HepG2 (cell line): ENCODE measurements around the gene AFF2. TPM values are rescaled to one million over a fixed set of nuclear protein-coding genes. Genes with fewer than 3 reads are reported as not detected.

ENCODE experiments used
- ATAC-seq: fragments of 200-7000 bp; cut with Tn5 transposase; 3 replicates; pipeline ENCODE4 v1.9.1; 2020; ENCODE audit warnings: mild to moderate bottlenecking, moderate library complexity
- BruUV-seq: library from RNA; stranded (reverse); fragments of 400-500 nt; replicated peaks from 2 replicates; lab custom pipeline; 2021; lab: Mats Ljungman, UMichigan
- CTCF ChIA-PET: fragments of 300-600 bp; formaldehyde crosslinking; extraction: SDS; loops from one replicate; lab custom pipeline; 2021; ENCODE audit warnings: low total read pairs, inconsistent platforms, low intra/inter-chr PET ratio; lab: Yijun Ruan, JAX
- POLR2A ChIA-PET: fragments of 350-600 bp; sonication (Branson Sonifier 250); formaldehyde crosslinking; loops from one replicate; lab custom pipeline; 2020; ENCODE audit warnings: antibody characterized with exemption, inconsistent platforms; lab: Yijun Ruan, JAX
- DNase-seq: peaks from one replicate; pipeline ENCODE4 v3.0.0-alpha.2; 2015; ENCODE audit warnings: low spot score
- FAIRE-seq: peaks from 3 replicates; lab custom pipeline; 2011; peaks lifted over from hg19 to GRCh38; lab: Jason Lieb, UNC
- H2AFZ ChIP-seq: one replicate; pipeline ENCODE4 v1.6.1; 2011; ENCODE audit warnings: low read length, inconsistent platforms
- H3K27ac ChIP-seq: fragments of 300-600 bp; 3 replicates; pipeline ENCODE4 v1.8.0; 2011; ENCODE audit warnings: mixed run types, mild to moderate bottlenecking, mixed read lengths, low read length, inconsistent platforms; ENCODE audit not compliant: insufficient read depth; ENCODE audit errors: extremely low read length
- H3K27me3 ChIP-seq, 2 experiments: fragments of 200-600 bp in 1 of 2; 2 replicates in 1 of 2; 3 replicates in 1 of 2; pipeline versions ENCODE4 v1.6.0 to v1.8.0; 2011; ENCODE audit warnings: low read length in 2 of 2, mild to moderate bottlenecking in 2 of 2, moderate library complexity in 2 of 2, inconsistent platforms in 1 of 2; ENCODE audit not compliant: insufficient read depth in 2 of 2, control insufficient read depth in 1 of 2
- H3K36me3 ChIP-seq, 2 experiments: fragments of 200-600 bp in 1 of 2; replicated peaks in 1 of 2; 2 replicates in 1 of 2; 3 replicates in 1 of 2; pipeline versions ENCODE4 v1.5.1 to v1.8.0; 2011; ENCODE audit warnings: low read length in 2 of 2, inconsistent platforms in 1 of 2; ENCODE audit not compliant: insufficient read depth in 2 of 2, control insufficient read depth in 1 of 2
- H3K4me1 ChIP-seq: 2 replicates; pipeline ENCODE4 v1.5.1; 2012; ENCODE audit warnings: low read length, inconsistent platforms; ENCODE audit not compliant: insufficient read depth
- H3K4me2 ChIP-seq: 2 replicates; pipeline ENCODE4 v1.6.0; 2011; ENCODE audit warnings: low read depth, low read length, inconsistent platforms
- H3K4me3 ChIP-seq, 3 experiments: fragments of 200-600 bp in 1 of 3; sonication (generic), shearing (Covaris generic) in 1 of 3; replicated peaks in 1 of 3; 2 replicates each; pipeline ENCODE4 v1.5.1; 2011 to 2016; ENCODE audit warnings: low read length in 3 of 3, inconsistent platforms in 2 of 3, low read depth in 2 of 3, mild to moderate bottlenecking in 2 of 3, control low read depth in 1 of 3, mixed read lengths in 1 of 3; ENCODE audit not compliant: insufficient read depth in 1 of 3
- H3K79me2 ChIP-seq: one replicate; pipeline ENCODE4 v1.6.1; 2011; ENCODE audit warnings: low read length, inconsistent platforms; ENCODE audit not compliant: insufficient read depth
- H3K9ac ChIP-seq: 2 replicates; pipeline ENCODE4 v1.6.0; 2011; ENCODE audit warnings: mild to moderate bottlenecking, low read depth, low read length, inconsistent platforms; ENCODE audit not compliant: insufficient read depth
- H3K9me3 ChIP-seq: 2 replicates; pipeline ENCODE4 v1.5.1; 2012; ENCODE audit warnings: mild to moderate bottlenecking, low read length
- H4K20me1 ChIP-seq: 2 replicates; pipeline ENCODE4 v1.6.0; 2011; ENCODE audit warnings: inconsistent platforms, mild to moderate bottlenecking, low read length, moderate library complexity; ENCODE audit not compliant: insufficient read depth
- ELF4 ChIP-seq: sonication (generic); formaldehyde crosslinking; IDR thresholded peaks from 2 replicates; pipeline ENCODE4 v1.5.0; 2020; ENCODE audit warnings: missing genetic modification reagents, mild to moderate bottlenecking, moderate library complexity, borderline replicate concordance
- NFAT5 ChIP-seq: sonication (generic); formaldehyde crosslinking; IDR thresholded peaks from 2 replicates; pipeline ENCODE4 v1.4.0; 2020; ENCODE audit warnings: missing genetic modification reagents
- ZNF451 ChIP-seq: sonication (generic); formaldehyde crosslinking; IDR thresholded peaks from 2 replicates; pipeline ENCODE4 v1.5.0; 2020; ENCODE audit warnings: mild to moderate bottlenecking, missing genetic modification reagents
- ZNF589 ChIP-seq: sonication (generic); formaldehyde crosslinking; conservative IDR thresholded peaks from 2 replicates; pipeline ENCODE4 v1.8.0; 2022; ENCODE audit warnings: mild to moderate bottlenecking, moderate library complexity, missing genetic modification reagents
- ZNF615 ChIP-seq: sonication (generic); formaldehyde crosslinking; IDR thresholded peaks from 2 replicates; pipeline ENCODE4 v1.5.0; 2020; ENCODE audit warnings: mild to moderate bottlenecking, missing genetic modification reagents, borderline replicate concordance
- WGBS: methylation state at CpG from one replicate; pipeline ENCODE4 v1.1.6; 2017; ENCODE audit warnings: low lambda C conversion rate; 5-methylcytosine and 5-hydroxymethylcytosine counted together
- in situ Hi-C: cut with HindIII; loops from 2 replicates; pipeline ENCODE4 v1.10.0; 2017; ENCODE audit warnings: low pct_unique_long_range_greater_than_20kb; ENCODE audit not compliant: extremely low pct_ligation_motif_present
- intact Hi-C: fragments of 100-400 bp; cut with micrococcal nuclease; formaldehyde crosslinking; loops from one replicate; pipeline ENCODE4 v1.10.0; 2022; ENCODE audit not compliant: unreplicated experiment
- polyA plus RNA-seq, 8 experiments: library from polyadenylated mRNA; depleted of rRNA in 3 of 8; stranded (reverse) in 7 of 8; unstranded in 1 of 8; fragments of >200 nt; fragmentation: Illumina TruSeq in 4 of 8; extraction: Trizol in 4 of 8; gene quantifications; 2 replicates each; pipeline versions ENCODE4 v1.2.1 to v1.2.3, GENCODE V29; 2011 to 2016; ENCODE audit warnings: low read depth in 4 of 8, missing spikeins in 1 of 8, mixed read lengths in 1 of 8; ENCODE audit not compliant: insufficient read depth in 1 of 8
- total RNA-seq, 5 experiments: library from RNA; depleted of rRNA; stranded (reverse); fragments of >200 nt; fragmentation: Illumina TruSeq; extraction: Trizol; gene quantifications; 2 replicates each; pipeline ENCODE4 v1.2.3, GENCODE V29; 2016; ENCODE audit warnings: low read depth in 1 of 5

AFF2 gene
- total and polyA plus RNA-seq, 2 of the 13 experiments (the other 11 are each of a cell fraction or from before 2014, with no cell fraction given), result not detected

GRCh38 chrX:148672517-148672916 lies 172.1 kb downstream of the AFF2 start:
- 0% methylated on average over 2 of the region's 2 CpGs for WGBS
- Histone ChIP-seq H2AFZ (no peak overlapping the region), H3K27me3 (no peaks in the 10 kb centered on the region), H3K79me2 (no peaks in the 10 kb centered on the region), H3K27ac (no peak overlapping the region), H3K36me3 (no peaks in the 10 kb centered on the region), H3K9me3 (peaks cover 13% of the 10 kb centered on the region), H3K4me3 (no peak overlapping the region), H3K4me1 (no peaks in the 10 kb centered on the region), H3K9ac (no peak overlapping the region), H3K4me2 (no peak overlapping the region), H4K20me1 (no peaks in the 10 kb centered on the region)
- ATAC-seq (no peak), FAIRE-seq (no peak), DNase-seq (no peak)
- intact Hi-C loops, result no loop called here
- no peak for TF ChIP-seq ELF4 (CRISPR knock-in tag)
- TF ChIP-seq ZNF589 (CRISPR knock-in tag), result no peak
- no peak for TF ChIP-seq ZNF451 (CRISPR knock-in tag)
- no peak for TF ChIP-seq NFAT5 (CRISPR knock-in tag)
- TF ChIP-seq ZNF615, result no peak
- POLR2A ChIA-PET, result no interaction called here
- BruUV-seq, result no TSS peak
- in situ Hi-C loops, result no loop called here
- CTCF ChIA-PET, result no interaction called here
